ENCODE data around the gene IQGAP2. TPM values are rescaled to one million over a fixed set of nuclear protein-coding genes. Genes with fewer than 3 reads are reported as not detected.

Gene IQGAP2
- total RNA-seq, 1 donor, result 1.2 TPM

GRCh38 chr5:76657683-76658311, 254.7 kb downstream of the IQGAP2 start:
- DNase-seq (ENCODE audit: low read depth), result peak; percentile 42
- no peak overlapping the region for H3K4me3 ChIP-seq (ENCODE audit: low read depth, low read length)
- TF ChIP-seq, protein P1, sequence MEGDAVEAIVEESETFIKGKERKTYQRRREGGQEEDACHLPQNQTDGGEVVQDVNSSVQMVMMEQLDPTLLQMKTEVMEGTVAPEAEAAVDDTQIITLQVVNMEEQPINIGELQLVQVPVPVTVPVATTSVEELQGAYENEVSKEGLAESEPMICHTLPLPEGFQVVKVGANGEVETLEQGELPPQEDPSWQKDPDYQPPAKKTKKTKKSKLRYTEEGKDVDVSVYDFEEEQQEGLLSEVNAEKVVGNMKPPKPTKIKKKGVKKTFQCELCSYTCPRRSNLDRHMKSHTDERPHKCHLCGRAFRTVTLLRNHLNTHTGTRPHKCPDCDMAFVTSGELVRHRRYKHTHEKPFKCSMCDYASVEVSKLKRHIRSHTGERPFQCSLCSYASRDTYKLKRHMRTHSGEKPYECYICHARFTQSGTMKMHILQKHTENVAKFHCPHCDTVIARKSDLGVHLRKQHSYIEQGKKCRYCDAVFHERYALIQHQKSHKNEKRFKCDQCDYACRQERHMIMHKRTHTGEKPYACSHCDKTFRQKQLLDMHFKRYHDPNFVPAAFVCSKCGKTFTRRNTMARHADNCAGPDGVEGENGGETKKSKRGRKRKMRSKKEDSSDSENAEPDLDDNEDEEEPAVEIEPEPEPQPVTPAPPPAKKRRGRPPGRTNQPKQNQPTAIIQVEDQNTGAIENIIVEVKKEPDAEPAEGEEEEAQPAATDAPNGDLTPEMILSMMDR (IDR thresholded peaks at IDR 0.05; ENCODE audit: insufficient read depth, low read length), result no peak

GRCh38 chr5:76660360-76660759, 257.3 kb downstream of the IQGAP2 start:
- TF ChIP-seq, protein P1 (IDR thresholded peaks at IDR 0.05; ENCODE audit: insufficient read depth, low read length), result no peak
- no peak overlapping the region for H3K4me3 ChIP-seq (ENCODE audit: low read depth, low read length)
- peak; percentile 73 for DNase-seq (ENCODE audit: low read depth)

DNA sequence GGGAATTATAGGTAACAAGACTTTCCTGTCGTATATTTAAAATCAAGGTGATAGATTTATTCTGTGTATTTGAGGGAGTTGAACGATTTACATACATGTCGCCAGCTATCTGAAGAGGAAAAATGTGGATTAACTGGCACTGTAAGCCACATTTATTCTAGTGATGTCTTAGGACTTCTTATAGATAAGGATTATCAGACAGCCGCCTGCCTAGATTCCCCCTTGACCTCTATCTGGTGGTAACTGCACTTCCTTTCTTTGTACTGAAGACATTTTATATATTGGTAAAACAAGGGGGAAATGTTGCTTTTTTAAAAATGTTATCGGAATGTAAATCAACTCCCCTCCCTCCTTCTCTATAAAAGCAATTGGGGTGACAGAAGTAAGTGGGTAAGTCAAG, 259.4 kb downstream of the IQGAP2 start:
- DNase-seq (ENCODE audit: low read depth), result no peak
- TF ChIP-seq, protein P1 (IDR thresholded peaks at IDR 0.05; ENCODE audit: insufficient read depth, low read length), result no peak
- no peak overlapping the region for H3K4me3 ChIP-seq (ENCODE audit: low read depth, low read length)

GRCh38 chr5:76663573-76663972, 260.5 kb downstream of the IQGAP2 start:
- no peak for DNase-seq (ENCODE audit: low read depth)
- no peak overlapping the region for H3K4me3 ChIP-seq (ENCODE audit: low read depth, low read length)
- TF ChIP-seq, protein P1 (IDR thresholded peaks at IDR 0.05; ENCODE audit: insufficient read depth, low read length), result no peak

DNA sequence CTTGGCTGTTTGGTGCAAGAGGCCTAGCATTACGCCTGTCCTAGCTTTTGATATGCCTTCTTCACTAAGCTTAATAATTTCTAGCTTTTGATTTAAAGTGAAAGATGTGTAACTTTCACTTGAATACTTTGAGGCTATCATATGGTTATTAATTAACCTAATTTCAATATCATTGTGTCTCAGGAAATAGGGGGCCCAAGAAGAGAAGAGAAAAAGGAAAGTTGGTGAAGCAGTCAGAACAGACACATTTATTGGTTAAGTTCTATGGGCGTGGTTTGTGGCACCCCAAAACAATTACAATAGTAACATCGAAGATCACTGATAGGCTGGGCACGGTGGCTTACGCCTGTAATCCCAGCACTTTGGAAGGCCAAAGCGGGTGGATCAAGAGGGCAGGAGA, 261.0 kb downstream of the IQGAP2 start:
- no peak overlapping the region for H3K4me3 ChIP-seq (ENCODE audit: low read depth, low read length)
- TF ChIP-seq, protein P1 (IDR thresholded peaks at IDR 0.05; ENCODE audit: insufficient read depth, low read length), result no peak
- no peak for DNase-seq (ENCODE audit: low read depth)

- no peak overlapping the region for H3K4me3 ChIP-seq (ENCODE audit: low read depth, low read length)
- no peak for DNase-seq (ENCODE audit: low read depth)
- TF ChIP-seq, protein P1 (IDR thresholded peaks at IDR 0.05; ENCODE audit: insufficient read depth, low read length), result no peak
Measured at GRCh38 chr5:76667495-76667894, 264.4 kb downstream of the IQGAP2 start.

GRCh38 chr5:76669245-76669644, 266.2 kb downstream of the IQGAP2 start:
- DNase-seq (ENCODE audit: low read depth), result no peak
- TF ChIP-seq, protein P1 (IDR thresholded peaks at IDR 0.05; ENCODE audit: insufficient read depth, low read length), result no peak
- H3K4me3 ChIP-seq (ENCODE audit: low read depth, low read length), result no peak overlapping the region

Data from fibroblast of the aortic adventitia (primary cell).